ENCODE data around the gene SAFB.

Gene SAFB

GRCh38 chr19:5585461-5586299 is 37.2 kb upstream of the SAFB start:
- in situ Hi-C loops (cut with MboI; ENCODE audit: low pct_unique_long_range_greater_than_20kb, low sequenced_read_pairs, unreplicated experiment): no loop called here
- peak; percentile 86 for DNase-seq (ENCODE audit: low spot score)
- TF ChIP-seq CTCF (IDR thresholded peaks at IDR 0.05; ENCODE audit: extremely low read depth, insufficient read depth, missing control alignments): no peak

GRCh38 chr19:5586300-5587070 is 36.4 kb upstream of the SAFB start:
- in situ Hi-C loops (cut with MboI; ENCODE audit: low pct_unique_long_range_greater_than_20kb, low sequenced_read_pairs, unreplicated experiment): no loop called here

DNA sequence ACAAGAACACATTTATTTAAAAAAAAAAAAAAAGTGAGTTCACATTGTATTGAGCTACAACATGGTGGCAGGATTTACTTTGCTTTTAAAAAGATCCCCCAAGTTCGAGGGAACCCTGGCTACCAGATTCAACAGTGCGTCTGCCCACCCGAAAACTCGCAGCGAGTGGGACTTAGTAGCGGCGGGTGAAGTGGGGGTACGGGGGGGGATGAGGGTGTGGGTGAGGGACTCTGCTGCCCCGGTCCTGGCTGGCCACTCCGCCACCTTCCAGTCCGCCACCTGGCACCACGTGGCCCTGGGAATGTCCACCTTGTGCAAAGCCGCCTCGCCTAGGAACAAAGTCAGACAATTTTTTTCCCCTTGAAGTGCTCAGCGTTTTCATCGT is 35.8 kb upstream of the SAFB start:
- no peak for TF ChIP-seq CTCF (IDR thresholded peaks at IDR 0.05; ENCODE audit: extremely low read depth, insufficient read depth, missing control alignments)
- in situ Hi-C loops (cut with MboI; ENCODE audit: low pct_unique_long_range_greater_than_20kb, low sequenced_read_pairs, unreplicated experiment): no loop called here
- DNase-seq (ENCODE audit: low spot score): no peak

More at GRCh38 chr19:5586300-5587070, 36.4 kb upstream of the SAFB start:
- DNase-seq (ENCODE audit: low spot score): peak; percentile 50
- TF ChIP-seq CTCF (IDR thresholded peaks at IDR 0.05; ENCODE audit: extremely low read depth, insufficient read depth, missing control alignments): no peak

GRCh38 chr19:5587661-5588060 is 35.2 kb upstream of the SAFB start:
- no peak for TF ChIP-seq CTCF (IDR thresholded peaks at IDR 0.05; ENCODE audit: extremely low read depth, insufficient read depth, missing control alignments)
- in situ Hi-C loops (cut with MboI; ENCODE audit: low pct_unique_long_range_greater_than_20kb, low sequenced_read_pairs, unreplicated experiment): no loop called here
- no peak for DNase-seq (ENCODE audit: low spot score)

- in situ Hi-C loops (cut with MboI; ENCODE audit: low pct_unique_long_range_greater_than_20kb, low sequenced_read_pairs, unreplicated experiment): no loop called here
- no peak for TF ChIP-seq CTCF (IDR thresholded peaks at IDR 0.05; ENCODE audit: extremely low read depth, insufficient read depth, missing control alignments)
- no peak for DNase-seq (ENCODE audit: low spot score)
Observed at GRCh38 chr19:5588441-5588840, 34.4 kb upstream of the SAFB start.

GRCh38 chr19:5588906-5589676 is 33.8 kb upstream of the SAFB start:
- in situ Hi-C loops (cut with MboI; ENCODE audit: low pct_unique_long_range_greater_than_20kb, low sequenced_read_pairs, unreplicated experiment): no loop called here
- no peak for TF ChIP-seq CTCF (IDR thresholded peaks at IDR 0.05; ENCODE audit: extremely low read depth, insufficient read depth, missing control alignments)
- DNase-seq (ENCODE audit: low spot score): no peak

All from GM13977 (cell line).